Panc1 (cell line): Measurements from ENCODE around the gene LYST. TPM values are rescaled to one million over a fixed set of nuclear protein-coding genes. Genes with fewer than 3 reads are reported as not detected.

Experiments used
- ATAC-seq: fragments of 200-7000 bp; cut with Tn5 transposase; 2 replicates; pipeline ENCODE4 v1.9.1; 2020; ENCODE audit warnings: mild to moderate bottlenecking, moderate library complexity
- BruUV-seq: library from RNA; stranded (reverse); fragments of 400-500 nt; replicated peaks from 2 replicates; lab custom pipeline; 2021; lab: Mats Ljungman, UMichigan
- CTCF ChIA-PET: fragments of 300-600 bp; sonication (Branson Sonifier 250); formaldehyde crosslinking; loops from one replicate; lab custom pipeline; 2022; ENCODE audit warnings: antibody characterized with exemption; lab: Charles Lee
- POLR2A ChIA-PET: fragments of 300-600 bp; sonication (Branson Sonifier 250); formaldehyde crosslinking; loops from one replicate; lab custom pipeline; 2022; ENCODE audit warnings: antibody characterized with exemption; lab: Charles Lee
- DNase-seq: peaks from one replicate; pipeline ENCODE4 v3.0.0-alpha.2; 2010; ENCODE audit warnings: low read depth, low spot score
- H3K27ac ChIP-seq: 2 replicates; pipeline ENCODE4 v1.5.1; 2011; ENCODE audit warnings: mild to moderate bottlenecking, low read length, inconsistent platforms
- H3K27me3 ChIP-seq: fragments of 200-500 bp; sonication (Bioruptor generic); 2 replicates; pipeline ENCODE4 v1.6.0; 2014; ENCODE audit warnings: low read length, inconsistent platforms; ENCODE audit not compliant: control insufficient read depth, insufficient read depth
- H3K36me3 ChIP-seq: fragments of 200-500 bp; sonication (Bioruptor generic); 2 replicates; pipeline ENCODE4 v1.5.1; 2014; ENCODE audit warnings: inconsistent platforms, mild to moderate bottlenecking, low read length, moderate library complexity; ENCODE audit not compliant: control insufficient read depth, insufficient read depth
- H3K4me1 ChIP-seq: 2 replicates; pipeline ENCODE4 v1.5.1; 2011; ENCODE audit warnings: inconsistent platforms, mild to moderate bottlenecking, low read length, moderate library complexity; ENCODE audit not compliant: control insufficient read depth, insufficient read depth
- H3K4me3 ChIP-seq, 2 experiments: 2 replicates each; pipeline ENCODE4 v1.5.1; 2011 to 2012; ENCODE audit warnings: low read depth in 2 of 2, low read length in 2 of 2, mild to moderate bottlenecking in 2 of 2, inconsistent platforms in 1 of 2, moderate library complexity in 1 of 2
- H3K9me3 ChIP-seq: fragments of 200-500 bp; sonication (Bioruptor generic); 2 replicates; pipeline ENCODE4 v1.5.1; 2014; ENCODE audit warnings: low read depth, mild to moderate bottlenecking, inconsistent platforms, low read length, moderate library complexity; ENCODE audit not compliant: control insufficient read depth, insufficient read depth
- CTCF ChIP-seq: fragments of 450-650 bp; IDR thresholded peaks from 2 replicates; pipeline ENCODE4 v1.5.1; 2017; ENCODE audit warnings: mild to moderate bottlenecking
- POLR2AphosphoS5 ChIP-seq: IDR thresholded peaks from 2 replicates; pipeline ENCODE4 v1.6.1; 2012; ENCODE audit warnings: mild to moderate bottlenecking, low read depth, low read length, moderate library complexity
- REST ChIP-seq, 2 experiments: IDR thresholded peaks; 2 replicates each; pipeline ENCODE4 v1.6.1; 2011 to 2012; ENCODE audit warnings: low read depth in 2 of 2, control low read depth in 1 of 2, low read length in 1 of 2, mild to moderate bottlenecking in 1 of 2, moderate library complexity in 1 of 2; ENCODE audit not compliant: insufficient read depth in 1 of 2
- SIN3A ChIP-seq: IDR thresholded peaks from 2 replicates; pipeline ENCODE4 v1.6.1; 2012; ENCODE audit warnings: low read depth, mild to moderate bottlenecking, low read length, moderate library complexity, borderline replicate concordance; ENCODE audit not compliant: insufficient read depth
- TCF7L2 ChIP-seq: IDR thresholded peaks from 2 replicates; pipeline ENCODE4 v1.6.1; 2011; ENCODE audit warnings: mild to moderate bottlenecking, low read depth, low read length, inconsistent platforms
- in situ Hi-C: cut with HindIII; loops from 2 replicates; pipeline ENCODE4 v1.10.0; 2016; ENCODE audit warnings: low sequenced_read_pairs, low pct_unique_long_range_greater_than_20kb
- intact Hi-C: fragments of 100-400 bp; cut with micrococcal nuclease; formaldehyde crosslinking; loops from one replicate; pipeline ENCODE4 v1.10.0; 2022; ENCODE audit not compliant: unreplicated experiment
- total RNA-seq: library from RNA; stranded (reverse); gene quantifications from one replicate; pipeline ENCODE4 v1.2.1, GENCODE V29; 2021; ENCODE audit not compliant: unreplicated experiment

The LYST gene
- total RNA-seq, 1 experiment from 2014 or later, result 75.2 TPM

- Histone ChIP-seq H3K9me3 (no peaks in the 10 kb centered on the region), H3K4me3 (no peak overlapping the region), H3K27me3 (no peaks in the 10 kb centered on the region), H3K27ac (no peak overlapping the region), H3K4me1 (peaks cover 55% of the 10 kb centered on the region), H3K36me3 (no peaks in the 10 kb centered on the region)
- no TSS peak for BruUV-seq
- ChIA-PET POLR2A (interaction anchor here (0.7 to 1.0 kb wide), 2 partner anchors 12 to 88 kb away, joined by 7 to 15 read pairs; no protein-coding TSS in a partner anchor), CTCF (interaction anchor here (0.7 kb wide), 1 partner anchor 45 kb away, joined by 3 read pairs; no protein-coding TSS in a partner anchor)
- intact Hi-C loops (no loop called here), in situ Hi-C loops (no loop called here)
- TF ChIP-seq REST (IDR thresholded peaks at IDR 0.05; ENCODE audit: insufficient read depth in 1 of 2, low read depth in 2 of 2, low read length in 1 of 2), result no peak
- no peak for TF ChIP-seq TCF7L2
- no peak for TF ChIP-seq SIN3A
- TF ChIP-seq CTCF, result no peak
- no peak for TF ChIP-seq POLR2AphosphoS5
- no peak for ATAC-seq
- DNase-seq, result no peak
Measured at GRCh38 chr1:235857756-235858155, 8.9 kb downstream of the LYST start.

GRCh38 chr1:235855811-235856429 is 10.8 kb downstream of the LYST start:
- no peak for ATAC-seq
- no peaks in the 10 kb centered on the region for H3K9me3 ChIP-seq
- H3K4me1 ChIP-seq, result peaks cover 47% of the 10 kb centered on the region
- POLR2A ChIA-PET, result interaction anchor here (0.6 kb wide), 1 partner anchor 80 kb away, joined by 5 read pairs; no protein-coding TSS in a partner anchor
- H3K27ac ChIP-seq, result no peak overlapping the region
- intact Hi-C loops (no loop called here), in situ Hi-C loops (no loop called here)
- TF ChIP-seq SIN3A (no peak), CTCF (no peak), TCF7L2 (no peak), POLR2AphosphoS5 (no peak)
- CTCF ChIA-PET, result interaction anchor here (0.7 kb wide), 2 partner anchors 11 to 145 kb away, joined by 3 to 11 read pairs; no protein-coding TSS in a partner anchor
- no peaks in the 10 kb centered on the region for H3K27me3 ChIP-seq
- no peak for DNase-seq
- BruUV-seq, result no TSS peak
- no peaks in the 10 kb centered on the region for H3K36me3 ChIP-seq
- H3K4me3 ChIP-seq, result no peak overlapping the region
